ENCODE measurements around the gene ATG16L2. TPM values are rescaled to one million over a fixed set of nuclear protein-coding genes. Genes with fewer than 3 reads are reported as not detected.

The ATG16L2 gene
- polyA plus RNA-seq, 1 donor (not counting 4 experiments of a cell fraction or from before 2014, with no cell fraction given) = 9.9 TPM

DNA sequence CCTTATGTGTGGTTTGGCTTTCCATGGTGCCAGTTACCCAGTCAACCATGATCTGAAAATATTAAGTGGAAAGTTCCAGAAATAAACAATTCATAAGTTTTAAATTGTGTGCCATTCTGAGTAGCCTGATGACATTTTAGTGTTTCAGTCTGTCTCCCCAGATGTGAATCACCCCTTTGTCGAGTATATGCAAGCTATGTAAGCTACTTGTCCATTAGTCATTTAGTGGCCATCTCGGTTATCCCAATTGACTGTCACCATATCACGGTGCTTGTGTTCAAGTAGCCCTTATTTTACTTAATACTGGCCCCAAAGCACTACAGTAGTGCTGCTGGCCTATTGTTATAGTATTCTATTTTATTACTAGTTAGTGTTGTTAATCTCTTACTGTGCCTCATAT lies 44.9 kb downstream of the ATG16L2 start:
- H3K9me1 ChIP-seq (ENCODE audit: control insufficient read depth, extremely low read depth, insufficient read depth, low read length) = no peaks in the 10 kb centered on the region
- dilution Hi-C loops (cut with MboI; ENCODE audit: extremely low pct_ligation_motif_present, low sequenced_read_pairs) = no loop called here
- peaks cover 0 to 2% of the 10 kb centered on the region in 2 experiments for H3K36me3 ChIP-seq (ENCODE audit: control insufficient read depth in 2 of 2, extremely low read depth in 1 of 2, insufficient read depth in 2 of 2, low read length in 2 of 2)
- no peaks in the 10 kb centered on the region for H4K20me1 ChIP-seq (ENCODE audit: control insufficient read depth, extremely low read depth, insufficient read depth, low read length)
- no peak overlapping the region for H2AFZ ChIP-seq (ENCODE audit: control insufficient read depth, low read length)
- H3K27me3 ChIP-seq (ENCODE audit: control insufficient read depth, extremely low read depth, insufficient read depth, low read length) = no peaks in the 10 kb centered on the region
- FAIRE-seq = no peak
- no peak overlapping the region for H3K9ac ChIP-seq (ENCODE audit: control insufficient read depth, extremely low read depth, insufficient read depth, low read length)
- no peak overlapping the region for H3K27ac ChIP-seq (ENCODE audit: control insufficient read depth, insufficient read depth, low read length)
- H3K9me3 ChIP-seq (ENCODE audit: control insufficient read depth, low read depth, low read length) = no peaks in the 10 kb centered on the region
- TF ChIP-seq, protein P1, sequence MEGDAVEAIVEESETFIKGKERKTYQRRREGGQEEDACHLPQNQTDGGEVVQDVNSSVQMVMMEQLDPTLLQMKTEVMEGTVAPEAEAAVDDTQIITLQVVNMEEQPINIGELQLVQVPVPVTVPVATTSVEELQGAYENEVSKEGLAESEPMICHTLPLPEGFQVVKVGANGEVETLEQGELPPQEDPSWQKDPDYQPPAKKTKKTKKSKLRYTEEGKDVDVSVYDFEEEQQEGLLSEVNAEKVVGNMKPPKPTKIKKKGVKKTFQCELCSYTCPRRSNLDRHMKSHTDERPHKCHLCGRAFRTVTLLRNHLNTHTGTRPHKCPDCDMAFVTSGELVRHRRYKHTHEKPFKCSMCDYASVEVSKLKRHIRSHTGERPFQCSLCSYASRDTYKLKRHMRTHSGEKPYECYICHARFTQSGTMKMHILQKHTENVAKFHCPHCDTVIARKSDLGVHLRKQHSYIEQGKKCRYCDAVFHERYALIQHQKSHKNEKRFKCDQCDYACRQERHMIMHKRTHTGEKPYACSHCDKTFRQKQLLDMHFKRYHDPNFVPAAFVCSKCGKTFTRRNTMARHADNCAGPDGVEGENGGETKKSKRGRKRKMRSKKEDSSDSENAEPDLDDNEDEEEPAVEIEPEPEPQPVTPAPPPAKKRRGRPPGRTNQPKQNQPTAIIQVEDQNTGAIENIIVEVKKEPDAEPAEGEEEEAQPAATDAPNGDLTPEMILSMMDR (optimal IDR thresholded peaks at IDR 0.05 in 1 of 3, IDR thresholded peaks at IDR 0.05 in 1 of 3, conservative IDR thresholded peaks at IDR 0.05 in 1 of 3; ENCODE audit: extremely low read depth in 1 of 3, insufficient read depth in 2 of 3, low read length in 3 of 3) = no peak
- TF ChIP-seq EZH2 (IDR thresholded peaks at IDR 0.05; ENCODE audit: low read length) = no peak
- DNase-seq (ENCODE audit: low read depth, low spot score) = no peak
- no peaks in the 10 kb centered on the region for H3K79me2 ChIP-seq (ENCODE audit: control insufficient read depth, insufficient read depth, low read length)
- H3K4me3 ChIP-seq (ENCODE audit: control insufficient read depth in 2 of 3, extremely low read depth in 1 of 3, insufficient read depth in 2 of 3, low read depth in 1 of 3, low read length in 3 of 3) = no peak overlapping the region
- H3K4me1 ChIP-seq (ENCODE audit: control insufficient read depth, extremely low read depth, insufficient read depth, low read length) = no peaks in the 10 kb centered on the region
- no peak overlapping the region for H3K4me2 ChIP-seq (ENCODE audit: control insufficient read depth, extremely low read depth, insufficient read depth, low read depth, low read length)

DNA sequence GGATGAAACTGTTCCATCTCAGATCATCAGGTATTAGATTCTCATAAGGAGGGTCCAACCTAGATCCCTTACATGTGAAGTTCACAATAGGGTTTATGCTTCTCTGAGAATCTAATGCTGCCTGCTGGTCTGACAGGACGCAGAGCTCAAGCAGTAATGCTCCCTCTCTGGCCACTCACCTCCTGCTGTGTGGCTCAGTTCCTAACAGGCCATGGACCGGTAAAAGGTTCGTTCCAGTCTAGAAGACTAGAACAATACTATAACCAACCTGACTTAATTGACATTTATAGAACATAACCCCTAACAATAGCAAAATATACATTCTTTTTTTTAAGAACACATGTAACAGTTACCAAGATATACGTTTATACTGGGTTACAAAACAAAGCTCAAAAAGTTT lies 45.8 kb downstream of the ATG16L2 start:
- no peak overlapping the region for H2AFZ ChIP-seq (ENCODE audit: control insufficient read depth, low read length)
- no peak overlapping the region for H3K9ac ChIP-seq (ENCODE audit: control insufficient read depth, extremely low read depth, insufficient read depth, low read length)
- FAIRE-seq (no peak), DNase-seq (ENCODE audit: low read depth, low spot score) (no peak)
- no peak overlapping the region for H3K4me3 ChIP-seq (ENCODE audit: control insufficient read depth in 2 of 3, extremely low read depth in 1 of 3, insufficient read depth in 2 of 3, low read depth in 1 of 3, low read length in 3 of 3)
- H4K20me1 ChIP-seq (ENCODE audit: control insufficient read depth, extremely low read depth, insufficient read depth, low read length) = no peaks in the 10 kb centered on the region
- H3K4me2 ChIP-seq (ENCODE audit: control insufficient read depth, extremely low read depth, insufficient read depth, low read depth, low read length) = no peak overlapping the region
- no peak overlapping the region for H3K27ac ChIP-seq (ENCODE audit: control insufficient read depth, insufficient read depth, low read length)
- no peaks in the 10 kb centered on the region for H3K9me3 ChIP-seq (ENCODE audit: control insufficient read depth, low read depth, low read length)
- H3K36me3 ChIP-seq (ENCODE audit: control insufficient read depth in 2 of 2, extremely low read depth in 1 of 2, insufficient read depth in 2 of 2, low read length in 2 of 2) = peaks cover 0 to 2% of the 10 kb centered on the region in 2 experiments
- TF ChIP-seq, protein P1 (optimal IDR thresholded peaks at IDR 0.05 in 1 of 3, IDR thresholded peaks at IDR 0.05 in 1 of 3, conservative IDR thresholded peaks at IDR 0.05 in 1 of 3; ENCODE audit: extremely low read depth in 1 of 3, insufficient read depth in 2 of 3, low read length in 3 of 3) = no peak
- TF ChIP-seq EZH2 (IDR thresholded peaks at IDR 0.05; ENCODE audit: low read length) = no peak
- dilution Hi-C loops (cut with MboI; ENCODE audit: extremely low pct_ligation_motif_present, low sequenced_read_pairs) = no loop called here
- no peaks in the 10 kb centered on the region for H3K9me1 ChIP-seq (ENCODE audit: control insufficient read depth, extremely low read depth, insufficient read depth, low read length)
- H3K4me1 ChIP-seq (ENCODE audit: control insufficient read depth, extremely low read depth, insufficient read depth, low read length) = no peaks in the 10 kb centered on the region
- no peaks in the 10 kb centered on the region for H3K27me3 ChIP-seq (ENCODE audit: control insufficient read depth, extremely low read depth, insufficient read depth, low read length)
- no peaks in the 10 kb centered on the region for H3K79me2 ChIP-seq (ENCODE audit: control insufficient read depth, insufficient read depth, low read length)

Measured in keratinocyte (primary cell).